GM06990 (cell line): ENCODE measurements around the gene TMPRSS6.

Experiments used
- DNase-seq: peaks from one replicate; pipeline ENCODE4 v3.0.0-alpha.2; 2011; ENCODE audit not compliant: insufficient read length; ENCODE audit errors: extremely low read depth
- H3K27me3 ChIP-seq: replicated peaks from 2 replicates; pipeline ENCODE4 v1.6.0; 2011; ENCODE audit warnings: low read length; ENCODE audit not compliant: control insufficient read depth, insufficient read depth
- H3K36me3 ChIP-seq: 2 replicates; pipeline ENCODE4 v1.5.1; 2011; ENCODE audit warnings: low read length; ENCODE audit not compliant: control insufficient read depth, insufficient read depth
- H3K4me3 ChIP-seq: replicated peaks from 2 replicates; pipeline ENCODE4 v1.5.1; 2011; ENCODE audit warnings: low read depth, mild to moderate bottlenecking, control low read depth, low read length
- CTCF ChIP-seq: IDR thresholded peaks from 2 replicates; pipeline ENCODE4 v1.5.1; 2011; ENCODE audit warnings: low read length, control low read depth, mild to moderate bottlenecking, inconsistent platforms; ENCODE audit not compliant: insufficient read depth, poor library complexity, severe bottlenecking

TMPRSS6 gene

GRCh38 chr22:37051391-37052385 is 57.8 kb downstream of the TMPRSS6 start, which contains the start of gene KCTD17:
TSS of gene KCTD17 (plus strand) at chr22:37051742. CDS start at chr22:37051761, 19 bp downstream.
- no peak for TF ChIP-seq CTCF
- H3K36me3 ChIP-seq = no peaks in the 10 kb centered on the region; the same call in none of the 2 replicates
- H3K27me3 ChIP-seq = no peaks in the 10 kb centered on the region; the same call in 1 of the 2 replicates
- H3K4me3 ChIP-seq = peak within 1 kb of the TSS; percentile 70
- DNase-seq = peak; percentile 83

- Histone ChIP-seq H3K36me3 (no peaks in the 10 kb centered on the region; the same call in none of the 2 replicates), H3K27me3 (no peaks in the 10 kb centered on the region; the same call in 1 of the 2 replicates), H3K4me3 (no peak overlapping the region)
- no peak for TF ChIP-seq CTCF
- DNase-seq = no peak
Observed at GRCh38 chr22:37050913-37051312, 58.6 kb downstream of the TMPRSS6 start.

GRCh38 chr22:37049224-37049623 is 60.3 kb downstream of the TMPRSS6 start:
- no peak for DNase-seq
- Histone ChIP-seq H3K36me3 (no peaks in the 10 kb centered on the region), H3K4me3 (no peak overlapping the region), H3K27me3 (no peaks in the 10 kb centered on the region; the same call in 1 of the 2 replicates)
- no peak for TF ChIP-seq CTCF

GRCh38 chr22:37048133-37048532 is 61.4 kb downstream of the TMPRSS6 start:
- no peak for DNase-seq
- H3K4me3 ChIP-seq = no peak overlapping the region
- TF ChIP-seq CTCF = no peak
- no peaks in the 10 kb centered on the region; the same call in 1 of the 2 replicates for H3K27me3 ChIP-seq
- no peaks in the 10 kb centered on the region for H3K36me3 ChIP-seq

- no peak for DNase-seq
- Histone ChIP-seq H3K36me3 (no peaks in the 10 kb centered on the region), H3K4me3 (no peak overlapping the region), H3K27me3 (no peaks in the 10 kb centered on the region; the same call in 1 of the 2 replicates)
- TF ChIP-seq CTCF = no peak
Observed at GRCh38 chr22:37047006-37047405, 62.5 kb downstream of the TMPRSS6 start.
